GM12873 (cell line): ENCODE data around the gene IGFBP1.

Experiments used
- CTCF ChIP-seq: IDR thresholded peaks from 2 replicates; pipeline ENCODE4 v1.5.1; 2012; ENCODE audit warnings: low read depth, mild to moderate bottlenecking, moderate library complexity, low read length, control low read depth; ENCODE audit not compliant: insufficient read depth; ENCODE audit errors: missing control alignments

The IGFBP1 gene

GRCh38 chr7:45911311-45911710, 23.0 kb downstream of the IGFBP1 start:
- TF ChIP-seq CTCF = no peak

GRCh38 chr7:45912972-45913371, 24.7 kb downstream of the IGFBP1 start:
- no peak for TF ChIP-seq CTCF

- TF ChIP-seq CTCF = no peak
Observed at GRCh38 chr7:45914911-45915310, 26.6 kb downstream of the IGFBP1 start.

GRCh38 chr7:45915606-45916005, 27.3 kb downstream of the IGFBP1 start:
- no peak for TF ChIP-seq CTCF

- TF ChIP-seq CTCF = no peak
Observed at GRCh38 chr7:45917064-45917463, 28.8 kb downstream of the IGFBP1 start.

GRCh38 chr7:45917658-45918057, 29.4 kb downstream of the IGFBP1 start:
- TF ChIP-seq CTCF = peak; percentile 95

GRCh38 chr7:45918556-45918955, 30.3 kb downstream of the IGFBP1 start:
- TF ChIP-seq CTCF = no peak
